ENCODE measurements around the gene CDKAL1.

- TF ChIP-seq MEF2D (tag; conservative IDR thresholded peaks at IDR 0.05; ENCODE audit: low read depth) (no peak), CTCF (IDR thresholded peaks at IDR 0.05 in 2 of 3, conservative IDR thresholded peaks at IDR 0.05 in 1 of 3; ENCODE audit: insufficient read depth in 2 of 3, low read depth in 1 of 3, low read length in 3 of 3) (no peak), NR1H2 (CRISPR knock-in tag; IDR thresholded peaks at IDR 0.05) (no peak), GTF3C2 (IDR thresholded peaks at IDR 0.05; ENCODE audit: borderline replicate concordance, extremely low read depth, insufficient read length) (no peak), ZFP1 (CRISPR knock-in tag; IDR thresholded peaks at IDR 0.05) (no peak), SMC3 (conservative IDR thresholded peaks at IDR 0.05; ENCODE audit: insufficient read depth, low read depth, low read length) (no peak), RCOR1 (IDR thresholded peaks at IDR 0.05; ENCODE audit: borderline replicate concordance in 1 of 2, low read depth in 2 of 2, low read length in 2 of 2) (no peak)
Measured at GRCh38 chr6:20837189-20837588, 302.9 kb downstream of the CDKAL1 start.

Measured in K562 (cell line).